HepG2 (cell line): ENCODE data around the gene UBE2O. TPM values are rescaled to one million over a fixed set of nuclear protein-coding genes. Genes with fewer than 3 reads are reported as not detected.

ENCODE experiments used
- AHR ChIP-seq: IDR thresholded peaks from 2 replicates; pipeline ENCODE4 v1.6.1; 2018; ENCODE audit warnings: missing genetic modification reagents, missing compliant biosample characterization
- ATF1 ChIP-seq: IDR thresholded peaks from 2 replicates; pipeline ENCODE4 v1.6.1; 2016; ENCODE audit warnings: mild to moderate bottlenecking, control low read depth
- GPN1 ChIP-seq: sonication (generic); formaldehyde crosslinking; IDR thresholded peaks from 2 replicates; pipeline ENCODE4 v1.5.1; 2020; ENCODE audit warnings: missing genetic modification reagents, borderline replicate concordance
- HMGXB4 ChIP-seq, 2 experiments: sonication (generic) in 1 of 2; formaldehyde crosslinking in 1 of 2; IDR thresholded peaks; 2 replicates each; pipeline versions ENCODE4 v1.4.0 to v1.6.1; 2018 to 2020; ENCODE audit warnings: missing genetic modification reagents in 2 of 2, borderline replicate concordance in 1 of 2, low read depth in 1 of 2, mild to moderate bottlenecking in 1 of 2, missing biosample characterization in 1 of 2
- HOXA7 ChIP-seq: sonication (generic); formaldehyde crosslinking; IDR thresholded peaks from 2 replicates; pipeline ENCODE4 v1.8.1; 2022; ENCODE audit warnings: mild to moderate bottlenecking, missing genetic modification reagents, moderate library complexity
- NAIF1 ChIP-seq: sonication (generic); formaldehyde crosslinking; IDR thresholded peaks from 2 replicates; pipeline ENCODE4 v1.5.0; 2020; ENCODE audit warnings: mild to moderate bottlenecking, missing genetic modification reagents, borderline replicate concordance
- NR2F6 ChIP-seq, 2 experiments: IDR thresholded peaks; 2 replicates each; pipeline ENCODE4 v1.6.1; 2016; ENCODE audit warnings: antibody characterized with exemption in 1 of 2, mild to moderate bottlenecking in 1 of 2
- PBX2 ChIP-seq: IDR thresholded peaks from 2 replicates; pipeline ENCODE4 v1.6.1; 2016; ENCODE audit warnings: control low read depth
- SIX4 ChIP-seq: sonication (generic); formaldehyde crosslinking; IDR thresholded peaks from 2 replicates; pipeline ENCODE4 v1.4.0; 2020; ENCODE audit warnings: missing genetic modification reagents
- SOX6 ChIP-seq, 2 experiments: fragments of 450-650 bp in 1 of 2; sonication (generic) in 1 of 2; formaldehyde crosslinking in 1 of 2; IDR thresholded peaks; 2 replicates each; pipeline versions ENCODE4 v1.4.0 to v1.6.1; 2017 to 2020; ENCODE audit warnings: antibody characterized with exemption in 1 of 2, mild to moderate bottlenecking in 1 of 2, missing genetic modification reagents in 1 of 2
- ZNF547 ChIP-seq: sonication (generic); formaldehyde crosslinking; IDR thresholded peaks from 2 replicates; pipeline ENCODE4 v1.5.1; 2020; ENCODE audit warnings: mild to moderate bottlenecking, missing genetic modification reagents
- ZNF768 ChIP-seq: sonication (generic); formaldehyde crosslinking; IDR thresholded peaks from 2 replicates; pipeline ENCODE4 v1.4.0; 2020; ENCODE audit warnings: missing genetic modification reagents
- polyA plus RNA-seq, 8 experiments: library from polyadenylated mRNA; depleted of rRNA in 3 of 8; stranded (reverse) in 7 of 8; unstranded in 1 of 8; fragments of >200 nt; fragmentation: Illumina TruSeq in 4 of 8; extraction: Trizol in 4 of 8; gene quantifications; 2 replicates each; pipeline versions ENCODE4 v1.2.1 to v1.2.3, GENCODE V29; 2011 to 2016; ENCODE audit warnings: low read depth in 4 of 8, missing spikeins in 1 of 8, mixed read lengths in 1 of 8; ENCODE audit not compliant: insufficient read depth in 1 of 8
- total RNA-seq, 5 experiments: library from RNA; depleted of rRNA; stranded (reverse); fragments of >200 nt; fragmentation: Illumina TruSeq; extraction: Trizol; gene quantifications; 2 replicates each; pipeline ENCODE4 v1.2.3, GENCODE V29; 2016; ENCODE audit warnings: low read depth in 1 of 5
- TF ChIP-seq, protein P1 (sequence below): sonication (generic); formaldehyde crosslinking; IDR thresholded peaks from 2 replicates; pipeline ENCODE4 v1.5.0; 2020; ENCODE audit warnings: mild to moderate bottlenecking, missing genetic modification reagents, borderline replicate concordance
- TF ChIP-seq, protein P2 (sequence below): sonication (generic); formaldehyde crosslinking; IDR thresholded peaks from 2 replicates; pipeline ENCODE4 v1.4.0; 2020; ENCODE audit warnings: missing genetic modification reagents, borderline replicate concordance

The UBE2O gene
- total and polyA plus RNA-seq, 2 of the 13 experiments (the other 11 are each of a cell fraction or from before 2014, with no cell fraction given), result 21.5 to 23.5 TPM

- TF ChIP-seq, protein P1, sequence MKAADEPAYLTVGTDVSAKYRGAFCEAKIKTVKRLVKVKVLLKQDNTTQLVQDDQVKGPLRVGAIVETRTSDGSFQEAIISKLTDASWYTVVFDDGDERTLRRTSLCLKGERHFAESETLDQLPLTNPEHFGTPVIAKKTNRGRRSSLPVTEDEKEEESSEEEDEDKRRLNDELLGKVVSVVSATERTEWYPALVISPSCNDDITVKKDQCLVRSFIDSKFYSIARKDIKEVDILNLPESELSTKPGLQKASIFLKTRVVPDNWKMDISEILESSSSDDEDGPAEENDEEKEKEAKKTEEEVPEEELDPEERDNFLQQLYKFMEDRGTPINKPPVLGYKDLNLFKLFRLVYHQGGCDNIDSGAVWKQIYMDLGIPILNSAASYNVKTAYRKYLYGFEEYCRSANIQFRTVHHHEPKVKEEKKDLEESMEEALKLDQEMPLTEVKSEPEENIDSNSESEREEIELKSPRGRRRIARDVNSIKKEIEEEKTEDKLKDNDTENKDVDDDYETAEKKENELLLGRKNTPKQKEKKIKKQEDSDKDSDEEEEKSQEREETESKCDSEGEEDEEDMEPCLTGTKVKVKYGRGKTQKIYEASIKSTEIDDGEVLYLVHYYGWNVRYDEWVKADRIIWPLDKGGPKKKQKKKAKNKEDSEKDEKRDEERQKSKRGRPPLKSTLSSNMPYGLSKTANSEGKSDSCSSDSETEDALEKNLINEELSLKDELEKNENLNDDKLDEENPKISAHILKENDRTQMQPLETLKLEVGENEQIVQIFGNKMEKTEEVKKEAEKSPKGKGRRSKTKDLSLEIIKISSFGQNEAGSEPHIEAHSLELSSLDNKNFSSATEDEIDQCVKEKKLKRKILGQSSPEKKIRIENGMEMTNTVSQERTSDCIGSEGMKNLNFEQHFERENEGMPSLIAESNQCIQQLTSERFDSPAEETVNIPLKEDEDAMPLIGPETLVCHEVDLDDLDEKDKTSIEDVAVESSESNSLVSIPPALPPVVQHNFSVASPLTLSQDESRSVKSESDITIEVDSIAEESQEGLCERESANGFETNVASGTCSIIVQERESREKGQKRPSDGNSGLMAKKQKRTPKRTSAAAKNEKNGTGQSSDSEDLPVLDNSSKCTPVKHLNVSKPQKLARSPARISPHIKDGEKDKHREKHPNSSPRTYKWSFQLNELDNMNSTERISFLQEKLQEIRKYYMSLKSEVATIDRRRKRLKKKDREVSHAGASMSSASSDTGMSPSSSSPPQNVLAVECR (CRISPR knock-in tag), result 0 out of 2 replicates have a peak, but pooled peaks have one; percentile 22
- TF ChIP-seq NAIF1 (CRISPR knock-in tag), result 0 out of 2 replicates have a peak, but pooled peaks have one; percentile 25
- TF ChIP-seq ZNF768 (CRISPR knock-in tag), result peak; percentile 68; the same call in 1 of the 2 replicates
- no peak for TF ChIP-seq GPN1 (CRISPR knock-in tag)
- TF ChIP-seq HOXA7 (CRISPR knock-in tag), result no peak
- no peak for TF ChIP-seq ZNF547 (CRISPR knock-in tag)
- TF ChIP-seq SOX6 (IDR thresholded peaks at IDR 0.05), result no peak
- TF ChIP-seq SOX6 (CRISPR knock-in tag; IDR thresholded peaks at IDR 0.05), result 0 out of 2 replicates have a peak, but pooled peaks have one; percentile 25
- TF ChIP-seq, protein P2, sequence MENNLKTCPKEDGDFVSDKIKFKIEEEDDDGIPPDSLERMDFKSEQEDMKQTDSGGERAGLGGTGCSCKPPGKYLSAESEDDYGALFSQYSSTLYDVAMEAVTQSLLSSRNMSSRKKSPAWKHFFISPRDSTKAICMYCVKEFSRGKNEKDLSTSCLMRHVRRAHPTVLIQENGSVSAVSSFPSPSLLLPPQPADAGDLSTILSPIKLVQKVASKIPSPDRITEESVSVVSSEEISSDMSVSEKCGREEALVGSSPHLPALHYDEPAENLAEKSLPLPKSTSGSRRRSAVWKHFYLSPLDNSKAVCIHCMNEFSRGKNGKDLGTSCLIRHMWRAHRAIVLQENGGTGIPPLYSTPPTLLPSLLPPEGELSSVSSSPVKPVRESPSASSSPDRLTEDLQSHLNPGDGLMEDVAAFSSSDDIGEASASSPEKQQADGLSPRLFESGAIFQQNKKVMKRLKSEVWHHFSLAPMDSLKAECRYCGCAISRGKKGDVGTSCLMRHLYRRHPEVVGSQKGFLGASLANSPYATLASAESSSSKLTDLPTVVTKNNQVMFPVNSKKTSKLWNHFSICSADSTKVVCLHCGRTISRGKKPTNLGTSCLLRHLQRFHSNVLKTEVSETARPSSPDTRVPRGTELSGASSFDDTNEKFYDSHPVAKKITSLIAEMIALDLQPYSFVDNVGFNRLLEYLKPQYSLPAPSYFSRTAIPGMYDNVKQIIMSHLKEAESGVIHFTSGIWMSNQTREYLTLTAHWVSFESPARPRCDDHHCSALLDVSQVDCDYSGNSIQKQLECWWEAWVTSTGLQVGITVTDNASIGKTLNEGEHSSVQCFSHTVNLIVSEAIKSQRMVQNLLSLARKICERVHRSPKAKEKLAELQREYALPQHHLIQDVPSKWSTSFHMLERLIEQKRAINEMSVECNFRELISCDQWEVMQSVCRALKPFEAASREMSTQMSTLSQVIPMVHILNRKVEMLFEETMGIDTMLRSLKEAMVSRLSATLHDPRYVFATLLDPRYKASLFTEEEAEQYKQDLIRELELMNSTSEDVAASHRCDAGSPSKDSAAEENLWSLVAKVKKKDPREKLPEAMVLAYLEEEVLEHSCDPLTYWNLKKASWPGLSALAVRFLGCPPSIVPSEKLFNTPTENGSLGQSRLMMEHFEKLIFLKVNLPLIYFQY (CRISPR knock-in tag), result no peak
- peak; percentile 56; the same call in 1 of the 2 replicates for TF ChIP-seq AHR (CRISPR knock-in tag)
- TF ChIP-seq PBX2 (CRISPR knock-in tag), result 0 out of 2 replicates have a peak, but pooled peaks have one; percentile 9
- TF ChIP-seq ATF1 (CRISPR knock-in tag), result no peak
- peak; percentile 57 to 62; a peak in 3 of 4 replicates for TF ChIP-seq HMGXB4 (CRISPR knock-in tag; IDR thresholded peaks at IDR 0.05; ENCODE audit: borderline replicate concordance in 1 of 2, low read depth in 1 of 2)
- no peak for TF ChIP-seq SIX4 (CRISPR knock-in tag)
- no peak for TF ChIP-seq NR2F6 (IDR thresholded peaks at IDR 0.05)
- TF ChIP-seq NR2F6 (CRISPR knock-in tag; IDR thresholded peaks at IDR 0.05), result 0 out of 2 replicates have a peak, but pooled peaks have one; percentile 26
Observed at GRCh38 chr17:76458580-76459490, 5.9 kb upstream of the UBE2O start (continued).
